Natural killer cell treated with Interleukin-12 subunit alpha and Interleukin-12 subunit beta and Interleukin-15 and Interleukin-18, amount 100 ng/mL, for 72 hours (primary cell): ENCODE results near the gene BHLHA15. TPM values are rescaled to one million over a fixed set of nuclear protein-coding genes. Genes with fewer than 3 reads are reported as not detected.

Source experiments
- total RNA-seq, 2 donors: library from RNA; stranded (reverse); gene quantifications; one replicate each; pipeline ENCODE4 v1.2.3, GENCODE V29; 2022

The BHLHA15 gene
- total RNA-seq, 2 donors from 2014 or later, result 1.8 to 2.4 TPM

Other genes with a start within 250 kb of the BHLHA15 start
- not detected for gene OCM2, start 221.2 kb upstream of the BHLHA15 start, total RNA-seq
- 10 to 100 TPM; 26.7 to 31.0 TPM for gene LMTK2, start 104.6 kb upstream of the BHLHA15 start, total RNA-seq
- 10 to 100 TPM; 42.1 to 68.6 TPM for gene TECPR1, start 40.8 kb downstream of the BHLHA15 start, total RNA-seq
- gene BRI3, start 70.2 kb downstream of the BHLHA15 start, total RNA-seq, result 10 to 100 TPM; 40.3 to 48.6 TPM
- gene BAIAP2L1, start 189.7 kb downstream of the BHLHA15 start, total RNA-seq, result 1 to 10 TPM in 1 of 2 donors, under 1 TPM in 1; 0.76 to 1.1 TPM